HG03108 (cell line): Measurements from ENCODE around the gene ARHGAP18.
"Not testable (repeated sequence)": the region's sequence is repeated elsewhere in the genome, so short reads cannot be mapped to it uniquely, and the experiment has no call there.

Experiments
- ATAC-seq: cut with Tn5 transposase; IDR thresholded peaks from one replicate; pipeline ENCODE4 v1.9.1; 2021; ENCODE audit warnings: moderate library complexity; ENCODE audit not compliant: unreplicated experiment

The ARHGAP18 gene

DNA sequence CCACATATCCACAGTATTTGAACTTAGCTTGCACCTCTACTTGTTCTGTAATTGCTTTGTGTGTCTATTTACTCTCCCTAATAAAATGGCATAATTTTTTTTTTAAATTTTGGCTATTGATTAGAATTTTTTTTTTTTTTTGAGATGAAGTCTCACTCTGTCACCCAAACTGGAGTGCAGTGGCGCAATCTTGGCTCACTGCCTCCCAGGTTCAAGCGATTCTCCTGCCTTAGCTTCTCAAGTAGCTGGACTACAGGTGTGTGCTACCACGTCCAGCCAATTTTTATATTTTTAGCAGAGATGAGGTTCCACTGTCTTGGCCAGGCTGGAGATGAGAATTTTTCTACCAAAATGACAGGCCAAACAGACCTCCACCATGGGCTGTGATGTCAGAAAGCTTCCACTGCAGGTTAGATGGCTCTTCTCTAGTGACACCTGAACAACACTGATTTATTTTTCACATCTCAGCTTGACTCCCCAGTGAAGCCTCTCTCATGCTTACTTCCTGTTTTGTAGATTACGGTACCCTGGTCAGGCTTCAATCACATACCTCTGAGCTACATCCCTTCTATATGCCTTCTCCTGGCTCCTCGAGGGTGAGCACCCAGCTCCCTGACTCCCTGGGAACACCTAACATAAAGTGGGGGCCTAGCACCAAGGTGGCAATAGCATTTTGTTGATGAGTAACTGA is 112.8 kb downstream of the ARHGAP18 start:
- no peak for ATAC-seq

- ATAC-seq = no peak
Observed at GRCh38 chr6:129596522-129596921, 113.5 kb downstream of the ARHGAP18 start.

DNA sequence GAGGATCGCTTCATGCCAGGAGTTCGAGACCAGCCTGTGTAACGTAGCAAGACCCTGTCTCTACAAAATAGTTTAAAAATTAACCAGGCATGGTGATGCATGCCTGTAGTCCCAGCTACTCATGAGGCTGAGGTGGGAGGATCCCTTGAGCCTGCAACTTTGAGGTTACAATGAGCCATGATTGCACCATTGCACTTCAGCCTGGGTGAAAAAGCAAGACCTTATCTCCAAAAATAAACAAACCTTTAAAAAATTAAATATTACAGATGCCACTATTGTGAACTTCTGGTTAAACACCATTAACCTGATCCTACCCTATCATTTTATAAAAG is 116.8 kb downstream of the ARHGAP18 start:
- no peak for ATAC-seq

DNA sequence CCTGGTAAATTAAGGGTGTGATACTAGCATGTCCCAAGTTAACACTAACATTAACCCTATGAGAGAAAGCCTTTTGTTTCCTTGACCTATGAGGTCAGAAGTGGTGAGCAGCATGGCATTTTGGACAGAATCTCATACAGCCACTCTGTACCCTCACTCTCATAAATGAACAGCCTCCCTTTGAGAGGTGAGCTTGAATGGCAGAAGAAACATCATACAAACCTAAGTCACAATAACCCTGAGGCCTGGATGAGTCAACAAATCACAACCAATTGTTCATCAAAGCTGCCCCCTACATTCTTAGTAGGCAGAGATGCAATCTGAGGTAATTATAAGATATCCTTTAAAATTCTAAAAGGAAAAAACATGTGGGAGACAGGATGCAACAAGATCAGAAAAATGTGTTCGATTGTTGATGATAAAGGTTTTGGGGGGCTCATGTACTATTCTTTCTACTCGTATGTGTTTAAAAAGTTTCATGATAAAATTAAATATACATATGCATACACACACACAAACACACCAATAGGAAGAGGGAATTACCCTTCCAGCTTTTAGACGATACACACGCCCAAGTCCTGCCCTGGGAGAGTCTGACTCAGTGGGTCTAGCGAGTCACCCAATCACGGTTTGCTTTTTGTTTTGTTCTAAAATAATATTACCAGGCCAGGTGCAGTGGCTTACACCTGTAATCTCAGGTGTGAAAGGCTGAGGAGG is 117.3 kb downstream of the ARHGAP18 start:
- no peak for ATAC-seq

DNA sequence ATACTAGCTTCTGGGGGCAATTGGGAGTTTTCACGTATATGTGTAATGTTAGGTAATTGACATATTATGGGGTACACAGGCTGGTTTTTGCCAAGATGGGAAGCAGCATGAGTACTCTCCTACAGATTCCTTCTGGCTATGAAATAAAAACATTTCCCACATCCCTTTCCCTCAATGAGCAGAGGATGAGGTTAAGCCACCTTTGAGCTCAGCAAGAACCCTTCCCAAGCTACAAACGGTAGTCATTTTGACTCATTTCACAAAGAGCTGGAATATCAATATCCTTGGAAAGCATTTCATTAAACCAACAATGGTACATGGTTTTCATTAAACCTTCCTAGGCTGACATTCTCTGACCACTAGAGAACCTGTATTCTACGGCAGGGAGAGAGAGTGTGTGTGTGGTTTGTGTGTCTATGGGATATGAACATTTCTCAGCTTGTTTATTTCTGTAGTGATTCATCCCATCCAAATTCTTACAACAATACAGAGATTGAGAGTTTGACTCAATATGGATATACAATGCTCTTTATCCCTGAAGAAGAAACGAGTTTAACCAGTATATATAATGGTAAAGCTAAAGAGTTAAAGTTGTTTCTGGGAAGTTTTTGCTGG is 119.5 kb downstream of the ARHGAP18 start:
- no peak for ATAC-seq

- ATAC-seq = no peak
Observed at GRCh38 chr6:129586815-129587214, 123.2 kb downstream of the ARHGAP18 start.

DNA sequence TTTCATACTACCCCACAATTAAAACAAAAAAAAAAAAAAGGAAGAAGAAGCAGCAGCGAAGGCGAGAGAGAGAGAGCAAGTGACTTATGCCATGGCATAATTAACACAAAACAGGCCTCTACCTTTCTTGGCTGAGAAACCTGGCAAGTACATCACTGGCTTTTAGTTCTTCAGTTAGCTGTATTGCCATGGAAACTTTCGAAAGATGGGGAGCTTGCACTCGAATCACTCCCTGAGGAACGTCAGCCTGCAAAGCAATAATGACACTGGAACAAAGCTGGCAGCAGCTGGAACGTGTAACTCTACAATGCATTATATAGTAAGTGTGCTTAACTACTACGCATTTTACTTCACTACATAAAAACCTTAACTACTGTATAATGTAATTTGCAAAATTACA is 126.1 kb downstream of the ARHGAP18 start:
- no peak for ATAC-seq

DNA sequence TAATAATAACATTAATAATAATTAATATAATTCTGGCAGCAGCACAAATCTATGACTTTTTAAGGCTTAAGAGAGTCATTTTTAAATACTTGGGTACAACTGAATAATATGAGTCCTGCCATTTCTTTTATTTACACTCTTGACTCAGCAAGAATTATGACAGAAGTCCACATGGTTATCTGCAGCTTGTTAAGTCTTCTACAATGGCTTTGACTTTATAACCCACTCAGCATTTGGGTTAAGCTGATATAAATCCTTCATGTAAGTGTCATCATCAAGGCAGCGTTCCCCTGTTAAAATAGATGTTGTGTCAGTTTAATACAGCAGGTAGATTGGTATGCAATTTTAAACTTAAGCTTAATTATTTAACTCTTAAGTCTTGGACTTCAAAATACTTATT is 131.7 kb downstream of the ARHGAP18 start:
- ATAC-seq = no peak

- no peak for ATAC-seq
Observed at GRCh38 chr6:129577691-129578090, 132.3 kb downstream of the ARHGAP18 start.

GRCh38 chr6:129576456-129576855 is 133.5 kb downstream of the ARHGAP18 start:
- ATAC-seq = no peak

DNA sequence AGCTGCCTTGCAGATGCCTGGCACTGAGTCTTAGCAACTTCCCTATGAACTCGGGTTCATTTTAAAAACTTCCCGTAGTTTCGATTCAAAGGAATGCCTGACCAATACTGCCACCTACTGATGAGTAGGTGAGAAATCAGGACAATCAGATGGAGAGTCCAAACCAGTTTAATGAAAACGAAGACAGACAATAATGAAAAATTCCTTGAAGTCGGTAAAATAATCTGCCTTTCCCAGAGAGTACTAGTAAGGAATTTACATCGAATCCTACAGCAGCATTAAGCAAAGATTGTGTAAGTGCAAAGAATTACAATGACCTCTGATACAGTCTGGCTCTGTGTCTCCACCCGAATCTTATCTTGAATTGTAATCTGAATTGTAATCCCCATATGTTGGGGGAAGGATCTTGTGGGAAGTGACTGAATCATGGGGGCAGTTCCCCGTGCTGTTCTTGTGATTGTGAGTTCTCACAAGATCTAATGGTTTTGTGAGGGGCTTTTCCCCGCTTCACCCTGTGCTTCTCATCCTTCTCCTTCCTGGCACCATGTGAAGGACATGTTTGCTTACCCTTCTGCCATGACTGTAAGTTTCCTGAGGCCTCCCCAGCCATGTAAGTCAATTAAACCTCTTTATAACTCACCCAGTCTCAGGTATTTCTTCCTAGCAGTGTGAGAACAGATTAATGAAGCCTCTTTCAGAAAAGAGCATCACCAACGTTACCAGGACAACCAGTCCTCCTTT is 134.4 kb downstream of the ARHGAP18 start:
- ATAC-seq = no peak

GRCh38 chr6:129574605-129575004 is 135.4 kb downstream of the ARHGAP18 start:
- not testable (repeated sequence) for ATAC-seq

DNA sequence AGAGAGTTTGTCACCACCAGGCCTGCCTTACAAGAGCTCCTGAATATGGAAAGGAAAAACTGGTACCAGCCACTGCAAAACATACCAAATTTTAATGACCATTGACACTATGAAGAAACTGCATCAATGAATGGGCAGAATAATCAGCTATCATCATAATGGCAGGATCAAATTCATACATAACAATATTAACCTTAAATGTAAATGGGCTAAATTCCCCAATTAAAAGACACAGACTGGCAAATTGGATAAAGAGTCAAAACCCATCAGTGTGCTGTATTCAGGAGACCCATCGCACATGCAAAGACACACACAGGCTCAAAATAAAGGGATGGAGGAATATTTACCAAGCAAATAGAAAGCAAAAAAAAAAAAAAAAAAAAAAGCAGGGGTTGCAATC is 139.0 kb downstream of the ARHGAP18 start:
- not testable (repeated sequence) for ATAC-seq

DNA sequence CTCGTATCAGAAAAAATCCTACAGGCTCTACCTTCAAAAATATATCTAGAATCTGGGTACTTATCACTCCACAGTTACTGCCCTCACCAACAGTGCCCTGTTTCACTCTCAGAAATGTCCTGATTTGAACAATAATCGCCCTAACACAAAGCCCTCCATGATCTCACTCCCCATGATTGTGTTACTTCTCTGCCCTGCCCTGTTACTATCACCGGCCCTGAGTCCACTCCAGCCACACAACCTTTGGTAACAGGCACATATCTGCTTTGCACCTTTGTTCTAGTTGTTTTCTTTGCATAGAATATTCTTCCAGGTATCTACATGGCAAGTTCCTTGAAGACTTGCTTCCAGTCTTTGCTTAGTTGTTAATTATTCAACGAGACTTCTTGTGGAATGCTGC is 142.0 kb downstream of the ARHGAP18 start:
- no peak for ATAC-seq

GRCh38 chr6:129567374-129567773 is 142.6 kb downstream of the ARHGAP18 start:
- no peak for ATAC-seq

DNA sequence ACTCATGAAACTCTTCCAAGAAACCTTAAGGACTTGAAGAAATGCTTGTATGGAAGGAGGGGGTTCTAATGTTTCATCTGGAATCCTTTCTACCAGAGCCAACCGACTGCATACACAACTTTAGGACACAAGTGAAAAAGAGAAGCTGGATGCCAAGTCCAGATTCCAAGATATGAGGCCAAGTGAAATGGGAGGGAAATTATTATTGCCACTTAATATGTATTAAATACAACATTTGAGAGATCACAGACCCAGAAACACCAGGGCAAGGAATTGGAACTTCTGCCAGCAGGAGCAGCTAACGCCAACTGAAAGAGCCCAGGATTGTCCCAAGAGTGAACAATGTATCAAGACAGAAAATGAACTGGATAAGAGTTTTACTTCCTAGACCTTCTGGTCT is 144.2 kb downstream of the ARHGAP18 start:
- ATAC-seq = no peak

DNA sequence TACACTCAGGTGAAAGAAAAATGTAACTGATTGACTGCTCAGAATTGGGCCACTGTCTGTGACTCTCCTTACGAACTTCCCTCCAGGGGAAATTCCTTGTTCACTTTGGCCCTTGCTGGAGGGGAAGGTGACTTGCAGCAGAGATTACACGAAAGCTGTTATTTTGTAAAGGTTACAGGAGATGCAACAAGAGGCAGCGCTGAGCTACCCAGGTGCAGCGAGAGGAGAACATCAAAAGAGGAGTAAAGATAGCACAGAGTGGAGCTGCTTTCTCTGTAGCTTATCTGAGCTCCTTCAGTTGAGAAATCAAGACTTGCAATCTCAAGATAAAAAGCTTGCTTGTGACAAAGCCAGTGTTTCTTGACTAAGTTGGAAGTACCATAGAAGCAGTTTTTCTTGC is 144.6 kb downstream of the ARHGAP18 start:
- ATAC-seq = no peak

DNA sequence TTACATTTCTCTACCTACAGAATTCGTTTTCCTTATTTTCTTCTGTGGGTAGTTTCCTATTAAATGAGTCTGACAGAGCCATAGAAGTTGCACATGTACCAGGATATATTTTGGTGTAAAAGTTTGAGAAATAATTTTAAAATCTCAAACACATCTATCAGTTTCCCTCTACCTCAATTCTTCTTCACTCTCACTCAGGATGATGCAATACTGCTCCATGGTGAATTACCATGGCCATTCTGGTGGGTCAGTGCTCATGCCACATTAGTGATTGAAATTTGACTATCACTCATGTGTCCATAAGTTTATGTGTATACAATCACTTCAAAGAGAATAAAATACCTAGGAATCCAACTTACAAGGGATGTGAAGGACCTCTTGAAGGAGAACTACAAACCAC is 151.7 kb downstream of the ARHGAP18 start:
- no peak for ATAC-seq

GRCh38 chr6:129555206-129555832 is 154.7 kb downstream of the ARHGAP18 start:
- no peak for ATAC-seq

DNA sequence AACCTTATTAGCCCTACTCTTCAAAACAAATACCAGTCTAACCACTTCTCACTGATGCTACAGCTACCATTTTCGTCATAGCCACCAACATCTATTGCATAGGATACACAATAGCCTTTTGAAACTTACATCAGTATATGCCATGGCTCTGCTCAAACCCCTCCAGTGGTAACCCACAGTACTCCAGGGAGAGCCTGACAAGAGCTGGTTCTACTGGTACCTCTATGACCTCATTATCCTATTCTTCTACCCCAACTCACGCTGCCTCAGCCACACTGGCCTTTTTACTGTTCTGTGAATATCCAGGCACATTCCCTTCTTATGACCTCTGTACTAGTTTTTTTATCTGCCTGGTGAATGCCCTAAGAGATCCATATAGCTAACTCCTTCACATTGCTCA is 157.6 kb downstream of the ARHGAP18 start:
- ATAC-seq = no peak

DNA sequence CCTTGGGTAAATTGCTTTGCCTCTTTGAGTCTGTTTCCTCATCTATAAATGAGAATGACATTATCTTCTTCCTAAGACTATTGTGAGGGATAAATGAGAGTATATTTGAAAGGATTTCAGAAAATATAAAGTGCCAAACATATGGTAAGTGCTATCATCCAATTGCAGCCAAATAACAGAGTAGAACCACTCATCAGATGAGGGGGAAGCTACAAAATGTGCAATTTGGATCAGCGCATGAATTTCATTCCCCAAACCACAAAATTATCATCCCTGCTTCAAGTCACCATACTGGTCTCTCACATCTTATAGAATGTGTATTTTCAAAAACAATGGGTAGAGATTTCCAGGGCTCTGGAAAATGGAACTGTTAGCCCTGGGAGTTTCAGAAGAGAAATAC is 158.5 kb downstream of the ARHGAP18 start:
- no peak for ATAC-seq
